Karpas-422 (cell line): ENCODE data around the gene MAP3K5. TPM values are rescaled to one million over a fixed set of nuclear protein-coding genes. Genes with fewer than 3 reads are reported as not detected.

ENCODE experiments used
- DNase-seq: peaks from one replicate; pipeline ENCODE4 v3.0.0-alpha.2; 2015
- H2AFZ ChIP-seq: fragments of 200-600 bp; sonication (generic); 2 replicates; pipeline ENCODE4 v1.6.1; 2014; ENCODE audit warnings: antibody characterized with exemption, low read length, mixed read lengths
- H3K27ac ChIP-seq: fragments of 200-600 bp; sonication (generic); 2 replicates; pipeline ENCODE4 v1.5.1; 2014; ENCODE audit warnings: mild to moderate bottlenecking, low read length, moderate library complexity
- H3K27me3 ChIP-seq: fragments of 200-600 bp; sonication (generic); 2 replicates; pipeline ENCODE4 v1.6.1; 2014; ENCODE audit warnings: low read length, mixed read lengths
- H3K36me3 ChIP-seq: fragments of 200-600 bp; sonication (generic); 2 replicates; pipeline ENCODE4 v1.6.1; 2014; ENCODE audit warnings: low read length, mixed read lengths; ENCODE audit not compliant: insufficient read depth
- H3K4me1 ChIP-seq: fragments of 200-600 bp; sonication (generic); 2 replicates; pipeline ENCODE4 v1.6.1; 2014; ENCODE audit warnings: mild to moderate bottlenecking, low read length, mixed read lengths
- H3K4me2 ChIP-seq: fragments of 200-600 bp; sonication (generic); 2 replicates; pipeline ENCODE4 v1.6.1; 2014; ENCODE audit warnings: low read length, low read depth, mild to moderate bottlenecking; ENCODE audit not compliant: poor library complexity, severe bottlenecking
- H3K4me3 ChIP-seq: fragments of 200-600 bp; sonication (generic); 2 replicates; pipeline ENCODE4 v1.5.1; 2014; ENCODE audit warnings: mild to moderate bottlenecking, antibody characterized with exemption, low read length, mixed read lengths
- H3K79me2 ChIP-seq: fragments of 200-600 bp; sonication (generic); 2 replicates; pipeline ENCODE4 v1.6.1; 2014; ENCODE audit warnings: mild to moderate bottlenecking, low read length, mixed read lengths
- H3K9ac ChIP-seq: fragments of 200-600 bp; sonication (generic); 2 replicates; pipeline ENCODE4 v1.6.0; 2014; ENCODE audit warnings: low read length
- H3K9me2 ChIP-seq: fragments of 200-600 bp; sonication (generic), shearing (Covaris generic); replicated peaks from 2 replicates; pipeline ENCODE4 v1.6.0; 2014; ENCODE audit warnings: mild to moderate bottlenecking, low read length, moderate library complexity; ENCODE audit not compliant: insufficient read depth
- H3K9me3 ChIP-seq: fragments of 300-700, 200-600 bp; sonication (generic); 2 replicates; pipeline ENCODE4 v1.6.1; 2014; ENCODE audit warnings: low read length, mixed read lengths
- H4K20me1 ChIP-seq: fragments of 200-600 bp; sonication (generic); 2 replicates; pipeline ENCODE4 v1.6.1; 2014; ENCODE audit warnings: mild to moderate bottlenecking, antibody characterized with exemption, low read length, low read depth; ENCODE audit not compliant: insufficient read depth
- total RNA-seq: library from RNA; depleted of rRNA; stranded (reverse); fragments of >200 nt; shearing (Covaris generic); gene quantifications from 2 replicates; pipeline ENCODE4 v1.2.3, GENCODE V29; 2014; ENCODE audit warnings: low replicate concordance

The MAP3K5 gene
- total RNA-seq, 1 experiment from 2014 or later: 1.1 TPM

DNA sequence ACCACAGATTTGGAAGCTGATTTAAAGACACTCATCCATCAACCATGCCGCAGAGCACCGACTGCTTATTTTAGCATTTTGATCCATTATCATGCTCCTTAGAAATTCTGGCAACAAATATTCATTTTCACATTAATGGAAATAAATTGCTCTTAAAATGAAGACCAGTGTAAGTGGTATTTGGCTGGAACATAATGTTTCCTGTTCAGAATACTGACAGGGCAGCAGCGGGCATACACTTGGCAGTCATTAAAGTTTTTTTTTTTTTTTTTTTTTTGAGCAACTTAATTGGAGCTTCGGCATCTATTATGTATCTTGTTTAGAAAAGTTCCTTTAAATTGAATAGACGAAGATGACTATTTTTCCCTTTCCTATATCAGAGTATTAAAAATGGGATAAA, 47.4 kb downstream of the MAP3K5 start:
- H3K9ac ChIP-seq: no peak overlapping the region
- no peak overlapping the region for H3K27ac ChIP-seq
- H3K9me2 ChIP-seq: no peaks in the 10 kb centered on the region
- H2AFZ ChIP-seq: no peak overlapping the region
- no peaks in the 10 kb centered on the region for H3K36me3 ChIP-seq
- H4K20me1 ChIP-seq: no peaks in the 10 kb centered on the region
- H3K9me3 ChIP-seq: no peaks in the 10 kb centered on the region
- H3K4me1 ChIP-seq: no peaks in the 10 kb centered on the region
- H3K27me3 ChIP-seq: no peaks in the 10 kb centered on the region
- H3K4me2 ChIP-seq: no peak overlapping the region
- H3K79me2 ChIP-seq: no peaks in the 10 kb centered on the region
- H3K4me3 ChIP-seq: no peak overlapping the region
- no peak for DNase-seq

DNA sequence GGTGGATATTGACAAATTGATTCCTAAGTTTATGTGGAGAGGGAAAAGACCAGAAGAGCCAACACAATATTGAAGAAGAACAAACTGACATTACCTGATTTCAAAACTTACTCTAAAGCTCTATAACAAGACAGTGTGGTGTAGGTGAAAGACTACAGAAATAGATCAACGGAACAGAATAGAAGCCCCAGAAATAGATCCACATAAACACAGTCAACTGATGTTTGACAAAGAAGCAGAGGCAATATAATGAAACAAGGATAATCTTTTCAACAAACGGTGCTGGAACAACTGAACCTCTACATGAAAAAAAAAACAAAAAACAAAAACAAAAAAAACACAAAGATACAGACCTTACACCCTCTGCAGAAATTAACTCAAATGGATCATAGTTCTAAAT, 50.2 kb downstream of the MAP3K5 start:
- no peak overlapping the region for H3K4me2 ChIP-seq
- no peak overlapping the region for H2AFZ ChIP-seq
- H3K9me2 ChIP-seq: no peaks in the 10 kb centered on the region
- no peaks in the 10 kb centered on the region for H3K27me3 ChIP-seq
- DNase-seq: no peak
- H3K27ac ChIP-seq: no peak overlapping the region
- no peak overlapping the region for H3K4me3 ChIP-seq
- no peaks in the 10 kb centered on the region for H3K79me2 ChIP-seq
- no peaks in the 10 kb centered on the region for H4K20me1 ChIP-seq
- no peak overlapping the region for H3K9ac ChIP-seq
- no peaks in the 10 kb centered on the region for H3K36me3 ChIP-seq
- H3K9me3 ChIP-seq: no peaks in the 10 kb centered on the region
- H3K4me1 ChIP-seq: no peaks in the 10 kb centered on the region

- no peak overlapping the region for H3K9ac ChIP-seq
- no peaks in the 10 kb centered on the region for H3K79me2 ChIP-seq
- no peaks in the 10 kb centered on the region for H3K9me3 ChIP-seq
Observed at GRCh38 chr6:136740050-136740974, 52.0 kb downstream of the MAP3K5 start.

DNA sequence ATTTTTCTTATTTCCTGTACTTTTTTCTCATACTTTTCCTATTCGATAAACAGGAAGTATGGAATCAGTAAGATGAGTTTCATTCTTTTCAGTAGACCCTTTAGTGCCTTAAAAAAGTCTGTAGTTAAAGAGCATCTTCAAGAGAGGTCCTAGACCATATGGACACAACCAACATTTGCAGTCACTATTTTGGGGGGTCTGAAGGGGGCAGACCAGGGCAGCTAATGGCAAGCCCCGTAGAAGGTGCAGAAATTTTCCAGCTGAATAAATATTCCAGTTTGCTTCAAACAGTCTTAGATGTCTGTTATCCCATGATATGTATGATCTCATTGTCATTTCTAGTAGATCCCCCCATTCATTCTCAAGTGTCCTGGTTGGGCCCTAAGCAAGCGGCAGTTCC, 52.8 kb downstream of the MAP3K5 start:
- Histone ChIP-seq H3K9me2 (no peaks in the 10 kb centered on the region), H3K9ac (no peak overlapping the region), H3K36me3 (no peaks in the 10 kb centered on the region), H3K4me2 (no peak overlapping the region), H3K27ac (no peak overlapping the region), H4K20me1 (no peaks in the 10 kb centered on the region), H3K27me3 (no peaks in the 10 kb centered on the region), H3K4me1 (no peaks in the 10 kb centered on the region), H3K79me2 (no peaks in the 10 kb centered on the region), H3K9me3 (no peaks in the 10 kb centered on the region), H3K4me3 (no peak overlapping the region), H2AFZ (no peak overlapping the region)
- DNase-seq: no peak

More at GRCh38 chr6:136740050-136740974, 52.0 kb downstream of the MAP3K5 start:
- Histone ChIP-seq H3K27me3 (no peaks in the 10 kb centered on the region), H4K20me1 (no peaks in the 10 kb centered on the region), H3K36me3 (no peaks in the 10 kb centered on the region), H3K4me1 (no peaks in the 10 kb centered on the region), H2AFZ (no peak overlapping the region), H3K9me2 (no peaks in the 10 kb centered on the region), H3K27ac (no peak overlapping the region), H3K4me2 (no peak overlapping the region), H3K4me3 (no peak overlapping the region)
- no peak for DNase-seq

DNA sequence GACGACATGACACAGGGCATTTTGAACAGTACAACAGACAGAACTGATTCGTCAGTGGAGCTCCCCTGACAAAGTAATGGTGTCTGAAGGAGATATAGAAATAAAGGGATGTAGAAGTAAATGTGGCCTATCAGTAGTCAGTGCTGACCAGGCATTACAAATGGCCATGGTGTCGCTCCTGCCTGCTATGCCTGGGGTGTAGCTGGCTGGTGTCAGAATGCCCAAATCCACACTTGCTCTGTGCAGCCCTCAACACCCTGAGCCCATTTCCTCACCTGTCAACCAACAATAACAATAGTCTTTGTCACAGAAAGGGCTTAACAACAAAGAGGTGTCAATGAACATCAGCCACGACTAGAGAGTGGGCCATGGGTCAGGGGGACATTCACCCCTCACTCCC, 53.2 kb downstream of the MAP3K5 start:
- no peak for DNase-seq
- Histone ChIP-seq H3K36me3 (no peaks in the 10 kb centered on the region), H2AFZ (no peak overlapping the region), H3K79me2 (no peaks in the 10 kb centered on the region), H3K4me3 (no peak overlapping the region), H4K20me1 (no peaks in the 10 kb centered on the region), H3K27me3 (no peaks in the 10 kb centered on the region), H3K4me1 (no peaks in the 10 kb centered on the region), H3K9me3 (no peaks in the 10 kb centered on the region), H3K9ac (no peak overlapping the region), H3K27ac (no peak overlapping the region), H3K4me2 (no peak overlapping the region), H3K9me2 (no peaks in the 10 kb centered on the region)

DNA sequence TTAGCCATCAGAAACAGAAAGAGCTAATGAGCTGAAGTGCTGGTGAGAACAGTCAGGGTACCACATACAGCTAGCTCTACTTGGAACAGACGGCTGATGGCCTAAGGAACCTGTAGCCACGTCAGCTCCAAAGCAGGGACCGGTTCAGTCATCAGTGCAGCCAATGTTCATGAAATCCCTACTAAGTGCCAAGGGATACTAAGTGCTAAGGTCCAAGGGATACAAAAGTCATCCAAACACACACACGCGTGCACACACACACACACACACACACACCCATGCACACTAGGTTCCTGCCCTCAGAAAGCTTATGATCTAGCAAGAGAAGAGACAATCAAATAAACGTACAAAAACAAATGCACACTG, 53.6 kb downstream of the MAP3K5 start:
- H4K20me1 ChIP-seq: no peaks in the 10 kb centered on the region
- H3K4me2 ChIP-seq: no peak overlapping the region

DNA sequence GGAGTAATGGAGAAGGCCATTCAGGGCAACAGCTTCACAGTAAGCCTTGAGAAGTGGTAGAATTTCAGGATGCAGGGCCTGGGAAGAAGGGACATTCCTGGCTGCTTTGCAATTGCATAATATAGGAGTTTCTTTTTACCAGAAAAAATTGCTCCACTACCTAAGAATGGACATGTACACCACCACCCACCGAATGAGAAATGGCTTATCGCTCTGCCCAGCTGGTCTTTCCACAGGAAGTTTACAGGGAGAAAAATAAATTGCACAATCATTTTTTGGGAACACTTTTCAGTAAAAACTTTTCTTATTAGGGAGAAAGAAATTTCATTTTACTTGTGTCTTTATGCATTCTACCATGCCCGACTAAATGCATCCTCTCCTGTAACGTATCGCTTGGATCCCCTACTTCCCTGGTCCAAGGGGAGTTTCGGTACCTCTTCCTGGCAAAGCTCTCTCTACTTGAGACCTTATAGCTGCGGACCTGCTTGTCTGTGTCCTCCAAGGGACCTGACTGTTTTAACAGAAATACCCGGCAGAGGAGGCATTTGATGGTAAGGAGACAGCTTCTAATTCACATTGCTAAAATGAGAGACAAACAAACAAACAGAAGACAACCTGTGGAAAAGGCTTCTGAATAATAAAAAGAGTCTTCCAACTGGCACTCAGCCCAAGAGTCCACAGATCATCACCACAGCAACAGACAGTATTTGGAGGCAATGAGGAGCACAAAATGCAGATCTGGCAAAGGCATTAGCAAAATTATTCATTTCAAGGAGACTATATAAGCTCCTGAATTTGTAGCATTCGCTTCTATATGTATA, 54.2 kb downstream of the MAP3K5 start:
- Histone ChIP-seq H3K36me3 (no peaks in the 10 kb centered on the region), H4K20me1 (no peaks in the 10 kb centered on the region), H3K9me3 (no peaks in the 10 kb centered on the region), H3K4me2 (no peak overlapping the region), H3K27ac (no peak overlapping the region), H3K4me1 (no peaks in the 10 kb centered on the region), H3K4me3 (no peak overlapping the region), H2AFZ (no peak overlapping the region), H3K9ac (no peak overlapping the region), H3K9me2 (no peaks in the 10 kb centered on the region), H3K27me3 (no peaks in the 10 kb centered on the region), H3K79me2 (no peaks in the 10 kb centered on the region)
- DNase-seq: no peak

More for the DNA sequence above, 53.6 kb downstream of the MAP3K5 start:
- Histone ChIP-seq H2AFZ (no peak overlapping the region), H3K9me2 (no peaks in the 10 kb centered on the region), H3K27ac (no peak overlapping the region), H3K79me2 (no peaks in the 10 kb centered on the region), H3K27me3 (no peaks in the 10 kb centered on the region), H3K4me1 (no peaks in the 10 kb centered on the region), H3K9ac (no peak overlapping the region), H3K9me3 (no peaks in the 10 kb centered on the region), H3K4me3 (no peak overlapping the region), H3K36me3 (no peaks in the 10 kb centered on the region)
- DNase-seq: no peak

GRCh38 chr6:136737374-136737844, 54.9 kb downstream of the MAP3K5 start:
- H2AFZ ChIP-seq: no peak overlapping the region
- no peaks in the 10 kb centered on the region for H3K9me2 ChIP-seq
- no peaks in the 10 kb centered on the region for H4K20me1 ChIP-seq
- H3K4me1 ChIP-seq: no peaks in the 10 kb centered on the region
- no peak overlapping the region for H3K27ac ChIP-seq
- no peaks in the 10 kb centered on the region for H3K9me3 ChIP-seq
- no peak for DNase-seq
- no peaks in the 10 kb centered on the region for H3K79me2 ChIP-seq
- no peaks in the 10 kb centered on the region for H3K27me3 ChIP-seq
- H3K4me2 ChIP-seq: no peak overlapping the region
- H3K4me3 ChIP-seq: no peak overlapping the region
- H3K36me3 ChIP-seq: no peaks in the 10 kb centered on the region
- H3K9ac ChIP-seq: no peak overlapping the region
